Activated T-helper 1 cell treated with anti-CD3 and anti-CD28 coated beads, Interleukin-12 subunit alpha, Interleukin-12 subunit beta, Interleukin-2, Interleukin-4 antibody, amounts not matched to agents 30 ng/mL and 10 ng/mL and 1 ng/mL, durations not matched to agents 14 hours and 24 hours and 36 hours (primary cell): ENCODE measurements around the gene PDGFD. TPM values are rescaled to one million over a fixed set of nuclear protein-coding genes. Genes with fewer than 3 reads are reported as not detected.
A peak's percentile ranks its signal among the peaks of the same experiment; 100 is the strongest.

Experiments used
- DNase-seq: peaks from one replicate; pipeline ENCODE4 v3.0.0; 2021; ENCODE audit warnings: low spot score
- H3K27ac Mint-ChIP-seq: one replicate; pipeline ENCODE4 v1.8.0; 2021; ENCODE audit warnings: mild to moderate bottlenecking, mixed read lengths
- H3K27me3 Mint-ChIP-seq: one replicate; pipeline ENCODE4 v1.8.0; 2022; ENCODE audit warnings: mild to moderate bottlenecking, moderate library complexity, mixed read lengths; ENCODE audit not compliant: insufficient read depth
- H3K36me3 Mint-ChIP-seq: one replicate; pipeline ENCODE4 v1.8.0; 2021; ENCODE audit warnings: low read depth, mixed read lengths
- H3K4me1 Mint-ChIP-seq: one replicate; pipeline ENCODE4 v1.8.0; 2021; ENCODE audit warnings: low read depth, mixed read lengths
- H3K4me3 Mint-ChIP-seq: one replicate; pipeline ENCODE4 v1.8.0; 2021; ENCODE audit warnings: mild to moderate bottlenecking, moderate library complexity, mixed read lengths
- H3K9me3 Mint-ChIP-seq: one replicate; pipeline ENCODE4 v1.8.0; 2021; ENCODE audit warnings: mixed read lengths
- intact Hi-C: fragments of 100-400 bp; cut with micrococcal nuclease; formaldehyde crosslinking; loops from one replicate; pipeline ENCODE4 v1.15.1; 2024
- total RNA-seq: library from RNA; stranded (reverse); gene quantifications from 2 replicates; pipeline ENCODE4 v1.2.3, GENCODE V29; 2022

The PDGFD gene
- total RNA-seq: not detected in 2 replicates

DNA sequence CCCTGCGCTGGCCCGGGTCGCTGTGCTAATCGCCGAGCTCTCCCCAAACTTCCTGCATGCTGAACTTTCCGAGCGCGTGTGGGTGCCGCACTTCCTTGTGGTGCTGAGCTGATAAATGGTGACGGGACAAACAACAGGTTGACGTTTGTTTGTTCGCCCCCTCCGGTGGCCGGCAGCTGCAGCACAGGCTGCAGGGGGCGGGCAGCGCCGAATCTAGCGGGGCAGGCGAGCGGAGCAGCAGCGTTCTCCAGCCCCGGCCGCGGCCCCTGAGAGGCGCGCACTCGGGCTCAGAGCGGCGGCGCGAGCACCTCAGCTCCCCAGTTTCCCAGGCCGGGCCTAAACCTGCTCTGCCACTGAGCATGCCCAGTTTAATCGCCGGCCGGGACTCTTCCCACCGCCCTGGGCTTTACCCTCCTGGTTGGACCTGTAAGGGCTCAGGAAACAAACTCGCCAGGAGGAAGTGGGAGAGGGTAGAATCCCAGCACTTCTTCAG lies at the start of gene PDGFD:
Gene PDGFD, minus strand, starts transcription at position 120 of the 493 bp plus-strand sequence.
- peak within 1 kb of the TSS; percentile 63 for H3K4me3 Mint-ChIP-seq
- no peaks in the 10 kb centered on the region for H3K36me3 Mint-ChIP-seq
- no peaks in the 10 kb centered on the region for H3K4me1 Mint-ChIP-seq
- no peak within 1 kb of the TSS for H3K27ac Mint-ChIP-seq
- peaks cover 25% of the 10 kb centered on the region for H3K27me3 Mint-ChIP-seq
- H3K9me3 Mint-ChIP-seq: no peaks in the 10 kb centered on the region
- no peak for DNase-seq
- intact Hi-C loops: no loop called here

DNA sequence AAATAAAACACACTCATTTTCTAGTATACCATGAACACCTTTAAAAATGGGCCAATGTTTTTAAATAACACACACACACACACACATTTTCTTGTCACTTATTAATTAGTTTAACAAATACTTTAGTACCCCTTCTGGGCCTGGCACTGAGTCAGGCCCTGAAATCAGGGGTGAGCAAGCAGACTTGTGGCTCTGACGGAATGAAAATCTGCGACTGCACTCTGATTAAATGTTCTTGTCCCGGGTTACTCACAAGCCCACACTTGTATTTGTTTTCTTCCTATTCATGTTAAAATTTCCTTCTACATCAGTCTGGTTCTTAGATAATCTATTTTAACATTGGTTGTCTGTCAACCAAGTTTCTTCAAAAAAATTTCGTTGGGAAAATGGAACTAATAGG lies 43.0 kb upstream of the PDGFD start:
- Mint-ChIP-seq H3K9me3 (peaks cover 5% of the 10 kb centered on the region), H3K4me1 (no peaks in the 10 kb centered on the region), H3K27ac (no peak overlapping the region), H3K27me3 (no peaks in the 10 kb centered on the region), H3K36me3 (no peaks in the 10 kb centered on the region), H3K4me3 (no peak overlapping the region)
- intact Hi-C loops: no loop called here
- DNase-seq: no peak

DNA sequence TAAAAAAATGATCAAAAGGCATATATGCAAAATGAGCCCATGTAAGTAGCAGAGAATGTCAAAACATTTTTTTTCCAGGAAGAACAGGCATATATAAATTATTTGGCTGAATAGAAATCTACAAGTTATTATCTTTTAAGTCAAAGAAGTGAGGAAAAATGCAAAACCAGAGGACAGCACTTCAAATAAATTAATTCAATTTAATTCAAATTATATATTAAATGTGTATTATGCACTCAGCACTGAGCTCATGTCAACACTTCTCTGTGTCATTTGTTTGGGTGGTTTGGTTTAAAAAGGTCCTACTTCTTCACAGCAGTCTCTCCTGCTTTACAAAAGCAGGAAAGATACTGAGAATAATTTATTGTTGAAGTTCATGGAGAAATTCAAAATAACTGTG lies 41.9 kb upstream of the PDGFD start:
- no peak overlapping the region for H3K4me3 Mint-ChIP-seq
- H3K27me3 Mint-ChIP-seq: no peaks in the 10 kb centered on the region
- no peak overlapping the region for H3K27ac Mint-ChIP-seq
- no peak for DNase-seq
- H3K4me1 Mint-ChIP-seq: no peaks in the 10 kb centered on the region
- no peaks in the 10 kb centered on the region for H3K36me3 Mint-ChIP-seq
- no peaks in the 10 kb centered on the region for H3K9me3 Mint-ChIP-seq
- intact Hi-C loops: no loop called here

DNA sequence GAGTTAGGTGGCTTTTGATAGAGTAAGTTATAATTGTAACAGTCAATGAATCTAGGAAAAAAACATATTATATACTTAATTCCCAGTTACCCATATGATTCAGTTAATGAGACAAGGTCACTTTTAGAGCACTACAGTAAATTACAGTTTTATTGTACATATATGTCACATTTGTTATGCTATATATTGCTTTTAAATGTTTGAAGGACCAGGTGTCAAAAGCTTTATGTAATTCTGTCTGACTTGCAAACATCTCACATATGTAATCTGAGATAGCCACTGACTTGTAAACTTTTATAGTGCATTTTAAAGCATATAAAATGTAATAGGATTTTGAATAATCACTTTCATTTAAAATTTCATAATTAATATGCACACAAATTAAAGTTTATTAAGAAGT lies 36.7 kb upstream of the PDGFD start:
- DNase-seq: no peak
- no peaks in the 10 kb centered on the region for H3K36me3 Mint-ChIP-seq
- H3K4me1 Mint-ChIP-seq: no peaks in the 10 kb centered on the region
- H3K27ac Mint-ChIP-seq: no peak overlapping the region
- intact Hi-C loops: no loop called here
- no peak overlapping the region for H3K4me3 Mint-ChIP-seq
- H3K9me3 Mint-ChIP-seq: no peaks in the 10 kb centered on the region
- H3K27me3 Mint-ChIP-seq: peaks cover 2% of the 10 kb centered on the region

DNA sequence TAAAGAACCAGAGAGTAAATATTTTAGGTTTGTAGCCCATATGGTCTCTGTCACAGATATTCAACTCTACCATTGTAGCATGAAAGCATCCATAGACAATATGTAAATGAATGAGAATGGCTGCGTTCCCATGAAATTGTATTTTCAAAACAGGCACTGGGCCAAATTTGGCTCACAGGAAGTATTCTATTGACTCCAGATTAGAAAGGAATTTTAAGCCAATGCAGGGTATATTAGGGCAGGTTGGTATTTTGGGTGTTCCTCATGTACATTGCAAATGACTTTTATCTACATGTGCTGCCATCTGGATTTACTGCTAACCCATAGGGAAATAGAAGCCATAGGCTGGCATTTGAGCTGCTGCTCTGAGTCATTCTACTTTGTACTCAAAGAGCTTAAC lies 35.1 kb upstream of the PDGFD start:
- no peak for DNase-seq
- peaks cover 2% of the 10 kb centered on the region for H3K27me3 Mint-ChIP-seq
- no peak overlapping the region for H3K27ac Mint-ChIP-seq
- no peaks in the 10 kb centered on the region for H3K4me1 Mint-ChIP-seq
- no peaks in the 10 kb centered on the region for H3K9me3 Mint-ChIP-seq
- intact Hi-C loops: no loop called here
- H3K36me3 Mint-ChIP-seq: no peaks in the 10 kb centered on the region
- no peak overlapping the region for H3K4me3 Mint-ChIP-seq

GRCh38 chr11:104198576-104198975 lies 34.6 kb upstream of the PDGFD start:
- intact Hi-C loops: no loop called here

DNA sequence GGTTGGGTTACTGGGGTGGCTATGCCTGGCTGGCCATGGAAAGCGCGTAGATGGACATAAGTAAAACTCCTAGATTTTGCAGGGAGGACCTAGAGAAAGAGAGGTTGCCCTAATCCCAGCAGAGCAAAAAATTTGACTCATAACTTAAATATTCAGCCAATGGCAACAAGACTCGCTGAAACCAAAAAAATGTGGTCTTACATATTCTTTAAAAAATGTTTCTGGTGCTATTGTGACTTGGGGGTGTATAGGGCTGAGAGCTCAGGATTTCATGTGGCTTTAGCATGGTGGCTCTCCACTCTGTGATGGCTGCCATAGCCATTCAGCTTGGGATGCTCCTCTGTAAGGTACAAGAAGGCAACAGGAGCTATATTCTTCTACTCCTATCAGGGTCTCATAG lies 27.2 kb upstream of the PDGFD start:
- no peaks in the 10 kb centered on the region for H3K9me3 Mint-ChIP-seq

More at GRCh38 chr11:104198576-104198975, 34.6 kb upstream of the PDGFD start:
- H3K4me1 Mint-ChIP-seq: no peaks in the 10 kb centered on the region
- no peak for DNase-seq
- H3K36me3 Mint-ChIP-seq: no peaks in the 10 kb centered on the region
- H3K4me3 Mint-ChIP-seq: no peak overlapping the region
- H3K27ac Mint-ChIP-seq: no peak overlapping the region
- H3K9me3 Mint-ChIP-seq: no peaks in the 10 kb centered on the region
- H3K27me3 Mint-ChIP-seq: peaks cover 2% of the 10 kb centered on the region

GRCh38 chr11:104183593-104183992 lies 19.6 kb upstream of the PDGFD start:
- no peaks in the 10 kb centered on the region for H3K36me3 Mint-ChIP-seq
- intact Hi-C loops: no loop called here
- no peaks in the 10 kb centered on the region for H3K9me3 Mint-ChIP-seq
- no peak overlapping the region for H3K27ac Mint-ChIP-seq
- H3K27me3 Mint-ChIP-seq: no peaks in the 10 kb centered on the region
- no peak for DNase-seq
- H3K4me1 Mint-ChIP-seq: no peaks in the 10 kb centered on the region
- no peak overlapping the region for H3K4me3 Mint-ChIP-seq

More for the DNA sequence above, 27.2 kb upstream of the PDGFD start:
- Mint-ChIP-seq H3K27me3 (no peaks in the 10 kb centered on the region), H3K4me3 (no peak overlapping the region), H3K36me3 (no peaks in the 10 kb centered on the region), H3K27ac (no peak overlapping the region), H3K4me1 (no peaks in the 10 kb centered on the region)
- no peak for DNase-seq
- intact Hi-C loops: no loop called here

- H3K27ac Mint-ChIP-seq: no peak overlapping the region
- H3K4me3 Mint-ChIP-seq: no peak overlapping the region
- H3K27me3 Mint-ChIP-seq: no peaks in the 10 kb centered on the region
- intact Hi-C loops: no loop called here
- no peak for DNase-seq
- no peaks in the 10 kb centered on the region for H3K9me3 Mint-ChIP-seq
- no peaks in the 10 kb centered on the region for H3K36me3 Mint-ChIP-seq
- no peaks in the 10 kb centered on the region for H3K4me1 Mint-ChIP-seq
Observed at GRCh38 chr11:104175769-104176168, 11.8 kb upstream of the PDGFD start.

DNA sequence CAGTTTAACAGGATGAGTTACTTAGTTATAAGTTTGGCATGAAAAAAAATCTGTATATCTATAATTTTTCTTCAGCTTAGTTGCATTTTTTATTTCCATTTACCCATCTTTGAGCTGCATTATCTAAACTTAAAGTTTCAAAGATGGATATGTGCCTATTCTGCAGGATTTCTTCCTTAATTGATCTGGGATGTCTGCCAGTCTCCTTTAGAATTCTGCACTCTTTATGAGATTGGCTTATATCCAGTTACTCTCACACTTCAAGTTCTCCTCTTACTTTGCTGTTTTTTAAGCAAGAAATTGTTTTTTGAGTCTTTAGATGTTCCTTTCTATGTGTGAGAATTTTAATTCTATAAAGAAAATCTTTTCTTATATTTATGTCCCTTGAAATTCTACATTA lies 5.1 kb upstream of the PDGFD start:
- H3K36me3 Mint-ChIP-seq: no peaks in the 10 kb centered on the region
- H3K4me3 Mint-ChIP-seq: no peak overlapping the region
- intact Hi-C loops: no loop called here
- H3K9me3 Mint-ChIP-seq: no peaks in the 10 kb centered on the region
- H3K4me1 Mint-ChIP-seq: no peaks in the 10 kb centered on the region
- peaks cover 11% of the 10 kb centered on the region for H3K27me3 Mint-ChIP-seq
- no peak for DNase-seq
- no peak overlapping the region for H3K27ac Mint-ChIP-seq

- Mint-ChIP-seq H3K9me3 (no peaks in the 10 kb centered on the region), H3K36me3 (no peaks in the 10 kb centered on the region), H3K27ac (no peak overlapping the region), H3K4me3 (no peak overlapping the region), H3K4me1 (no peaks in the 10 kb centered on the region), H3K27me3 (peaks cover 25% of the 10 kb centered on the region)
- intact Hi-C loops: no loop called here
- no peak for DNase-seq
Observed at GRCh38 chr11:104165014-104165413, 1.1 kb upstream of the PDGFD start.

GRCh38 chr11:104163100-104164027 lies 583 bp downstream of the PDGFD start:
- H3K4me3 Mint-ChIP-seq: peak overlapping the region; percentile 63
- DNase-seq: no peak
- no peaks in the 10 kb centered on the region for H3K36me3 Mint-ChIP-seq
- H3K4me1 Mint-ChIP-seq: no peaks in the 10 kb centered on the region
- H3K27me3 Mint-ChIP-seq: peaks cover 25% of the 10 kb centered on the region
- intact Hi-C loops: no loop called here
- H3K27ac Mint-ChIP-seq: no peak overlapping the region
- no peaks in the 10 kb centered on the region for H3K9me3 Mint-ChIP-seq

- DNase-seq: no peak
- no peak overlapping the region for H3K4me3 Mint-ChIP-seq
- H3K4me1 Mint-ChIP-seq: no peaks in the 10 kb centered on the region
- H3K9me3 Mint-ChIP-seq: no peaks in the 10 kb centered on the region
- intact Hi-C loops: no loop called here
- peaks cover 25% of the 10 kb centered on the region for H3K27me3 Mint-ChIP-seq
- H3K27ac Mint-ChIP-seq: no peak overlapping the region
- no peaks in the 10 kb centered on the region for H3K36me3 Mint-ChIP-seq
Observed at GRCh38 chr11:104161751-104162450, 2.0 kb downstream of the PDGFD start.
